Measurements from ENCODE around the gene YY1AP1. TPM values are rescaled to one million over a fixed set of nuclear protein-coding genes. Genes with fewer than 3 reads are reported as not detected.
"Not testable (repeated sequence)": the region's sequence is repeated elsewhere in the genome, so short reads cannot be mapped to it uniquely, and the experiment has no call there.

YY1AP1 gene
- total RNA-seq, 3 donors from 2014 or later: 107 to 156 (median 155) TPM

- no peak for TF ChIP-seq POLR2A (IDR thresholded peaks at IDR 0.05)
- no peak for TF ChIP-seq CTCF (IDR thresholded peaks at IDR 0.05)
- TF ChIP-seq POLR2AphosphoS5 (IDR thresholded peaks at IDR 0.05): no peak
- Histone ChIP-seq H3K36me3 (no peaks in the 10 kb centered on the region), H3K27me3 (no peaks in the 10 kb centered on the region), H3K27ac (no peak overlapping the region), H3K4me3 (no peak overlapping the region), H3K9me3 (no peaks in the 10 kb centered on the region), H3K4me1 (peaks cover 0 to 9% of the 10 kb centered on the region in 2 donors)
- no peak for DNase-seq (ENCODE audit: low spot score in 2 of 2)
- intact Hi-C loops (cut with DNase I; ENCODE audit: low total_unique reads): no loop called here
These were observed 3.5 kb upstream of the YY1AP1 start for GRCh38 chr1:155691992-155692528.

GRCh38 chr1:155689081-155689607 is 570 bp upstream of the YY1AP1 start, which contains the start of gene DAP3:
TSS of gene DAP3 (plus strand) at chr1:155689091. CDS start at chr1:155709780, 20,689 bp downstream.
- not testable (repeated sequence) for H3K4me1 ChIP-seq; H3K27me3 ChIP-seq; H3K36me3 ChIP-seq; H3K9me3 ChIP-seq; DNase-seq (ENCODE audit: low spot score in 2 of 2)
- intact Hi-C loops (cut with DNase I; ENCODE audit: low total_unique reads): loop anchor here (10.0 kb wide), 1 partner anchor 724 kb away; the partner anchor contains the start of gene PYGO2
- Histone ChIP-seq H3K4me3 (peak within 1 kb of the TSS; percentile 91 to 97 (median 94)), H3K27ac (peak within 1 kb of the TSS; percentile 95 to 97)

- not testable (repeated sequence) for H3K4me1 ChIP-seq; H3K27me3 ChIP-seq; DNase-seq (ENCODE audit: low spot score in 2 of 2); H3K9me3 ChIP-seq; H3K36me3 ChIP-seq
- intact Hi-C loops (cut with DNase I; ENCODE audit: low total_unique reads): loop anchor here (10.0 kb wide), 1 partner anchor 723 kb away; the partner anchor contains the start of gene PYGO2
- Histone ChIP-seq H3K27ac (peak overlapping the region; percentile 95 to 97), H3K4me3 (peak overlapping the region; percentile 91 to 97 (median 94))
These were observed 760 bp downstream of the YY1AP1 start for GRCh38 chr1:155687705-155688323.

GRCh38 chr1:155681776-155682175 is 6.8 kb downstream of the YY1AP1 start:
- Histone ChIP-seq H3K27me3 (no peaks in the 10 kb centered on the region), H3K27ac (no peak overlapping the region), H3K4me3 (no peak overlapping the region), H3K36me3 (no peaks in the 10 kb centered on the region), H3K4me1 (peaks cover 3% of the 10 kb centered on the region in 2 donors), H3K9me3 (no peaks in the 10 kb centered on the region)
- DNase-seq (ENCODE audit: low spot score in 2 of 2): no peak
- intact Hi-C loops (cut with DNase I; ENCODE audit: low total_unique reads): loop anchor here (10.0 kb wide), 1 partner anchor 717 kb away; the partner anchor contains the start of gene PYGO2
- TF ChIP-seq CTCF (IDR thresholded peaks at IDR 0.05): no peak
- no peak for TF ChIP-seq POLR2AphosphoS5 (IDR thresholded peaks at IDR 0.05)
- no peak for TF ChIP-seq POLR2A (IDR thresholded peaks at IDR 0.05)

- Histone ChIP-seq H3K27me3 (no peaks in the 10 kb centered on the region), H3K27ac (no peak overlapping the region), H3K36me3 (no peaks in the 10 kb centered on the region), H3K9me3 (no peaks in the 10 kb centered on the region), H3K4me3 (no peak overlapping the region), H3K4me1 (no peaks in the 10 kb centered on the region)
- intact Hi-C loops (cut with DNase I; ENCODE audit: low total_unique reads): loop anchor here (10.0 kb wide), 1 partner anchor 716 kb away; the partner anchor contains the start of gene PYGO2
- no peak for TF ChIP-seq POLR2A (IDR thresholded peaks at IDR 0.05)
- TF ChIP-seq CTCF (IDR thresholded peaks at IDR 0.05): no peak
- TF ChIP-seq POLR2AphosphoS5 (IDR thresholded peaks at IDR 0.05): no peak
- no peak for DNase-seq (ENCODE audit: low spot score in 2 of 2)
These were observed 8.0 kb downstream of the YY1AP1 start for GRCh38 chr1:155680531-155680930.

GRCh38 chr1:155678992-155679391 is 9.6 kb downstream of the YY1AP1 start:
- H3K9me3 ChIP-seq; H3K27me3 ChIP-seq; DNase-seq (ENCODE audit: low spot score in 2 of 2); H3K36me3 ChIP-seq; intact Hi-C loops (cut with DNase I; ENCODE audit: low total_unique reads); H3K4me3 ChIP-seq; H3K4me1 ChIP-seq; H3K27ac ChIP-seq: not testable (repeated sequence)
